GM19238 (cell line): Measurements from ENCODE around the gene PRTFDC1.
"Not testable (repeated sequence)": the region's sequence is repeated elsewhere in the genome, so short reads cannot be mapped to it uniquely, and the experiment has no call there.

Source experiments
- DNase-seq: peaks from one replicate; pipeline ENCODE4 v3.0.0; 2011; ENCODE audit warnings: low spot score; ENCODE audit not compliant: insufficient read length

The PRTFDC1 gene

DNA sequence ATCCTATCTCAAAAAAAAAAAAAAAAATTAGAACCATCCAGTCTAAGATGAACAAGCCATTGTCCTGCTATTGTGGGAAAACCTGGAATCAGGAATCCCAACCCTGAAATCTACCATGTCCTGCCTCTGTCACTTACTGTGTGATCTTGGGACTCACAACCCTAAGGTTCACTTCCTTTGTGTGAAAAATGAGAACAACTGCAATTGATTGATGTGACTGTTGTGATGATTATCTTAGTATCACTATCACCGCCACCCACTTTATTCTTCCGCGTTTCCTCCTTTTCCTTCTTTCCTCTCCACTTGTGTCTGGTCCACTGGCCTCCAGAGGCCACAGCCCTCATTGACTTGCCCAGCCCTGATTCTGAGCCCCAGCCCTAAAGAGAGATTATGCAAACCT, 12.6 kb upstream of the PRTFDC1 start:
- no peak for DNase-seq

DNA sequence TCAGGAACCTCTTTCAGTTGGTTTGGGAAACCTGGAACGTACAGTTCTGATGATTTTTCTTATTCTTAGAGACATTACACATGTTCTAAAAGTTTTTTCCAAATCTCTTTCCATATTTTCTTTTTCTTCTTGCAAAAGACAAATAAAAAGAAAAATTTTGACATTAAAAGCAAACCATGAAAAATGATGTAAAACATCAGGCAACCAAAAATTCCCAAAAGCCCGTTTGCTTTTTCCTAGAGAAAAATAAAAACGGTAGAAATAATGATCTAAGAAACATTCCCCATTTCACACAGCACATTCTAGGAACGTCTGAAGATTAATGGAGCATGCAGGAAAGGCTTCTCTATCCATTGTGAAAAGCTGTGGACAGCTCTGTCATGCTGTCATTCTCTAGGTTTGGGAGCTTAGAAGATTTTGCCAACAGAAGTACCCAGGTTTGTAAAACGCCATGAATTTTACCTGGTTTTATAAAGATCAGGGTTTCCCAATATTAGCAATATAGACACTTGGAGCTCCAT, 11.2 kb upstream of the PRTFDC1 start:
- no peak for DNase-seq

DNA sequence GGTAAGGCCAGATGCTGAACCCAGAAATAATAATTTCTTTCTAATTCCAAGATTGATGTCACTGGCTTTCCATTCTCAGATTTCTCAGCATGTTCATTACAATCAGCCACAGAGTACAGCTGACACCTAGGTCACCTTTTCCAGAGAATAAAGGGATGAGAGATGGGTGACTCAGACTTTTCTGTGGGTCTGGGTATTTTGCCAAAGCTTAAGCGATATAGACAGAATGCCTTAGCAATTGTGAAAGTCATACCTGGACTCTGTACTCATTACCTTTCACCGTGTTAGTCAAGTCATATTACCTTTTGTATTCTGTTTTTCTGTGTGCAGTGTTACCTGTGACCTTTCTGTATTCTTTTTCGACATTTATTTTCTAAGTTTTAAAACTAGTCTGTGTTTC, 10.6 kb upstream of the PRTFDC1 start:
- no peak for DNase-seq

GRCh38 chr10:24961582-24961981, 9.2 kb upstream of the PRTFDC1 start:
- DNase-seq = no peak

DNA sequence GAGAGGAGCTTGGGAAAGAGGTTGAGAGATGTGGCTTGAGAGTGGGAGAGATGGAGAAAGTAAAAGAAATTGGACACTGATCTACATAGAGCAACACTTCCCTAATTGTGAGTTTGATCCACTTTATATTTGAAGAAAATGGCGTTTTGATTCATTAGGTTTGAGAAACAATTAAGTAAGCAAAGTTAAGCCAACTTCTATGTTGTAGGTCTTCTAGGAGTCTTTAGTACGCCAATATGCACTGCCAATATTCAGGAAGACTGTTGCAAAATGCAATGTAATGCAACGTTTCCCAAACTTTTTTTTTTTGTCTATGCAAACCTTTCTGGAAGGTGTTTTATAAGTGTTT, 7.0 kb upstream of the PRTFDC1 start:
- no peak for DNase-seq

GRCh38 chr10:24958721-24959381, 6.4 kb upstream of the PRTFDC1 start:
- DNase-seq = no peak

- DNase-seq = no peak
Observed at GRCh38 chr10:24958091-24958720, 5.8 kb upstream of the PRTFDC1 start.

DNA sequence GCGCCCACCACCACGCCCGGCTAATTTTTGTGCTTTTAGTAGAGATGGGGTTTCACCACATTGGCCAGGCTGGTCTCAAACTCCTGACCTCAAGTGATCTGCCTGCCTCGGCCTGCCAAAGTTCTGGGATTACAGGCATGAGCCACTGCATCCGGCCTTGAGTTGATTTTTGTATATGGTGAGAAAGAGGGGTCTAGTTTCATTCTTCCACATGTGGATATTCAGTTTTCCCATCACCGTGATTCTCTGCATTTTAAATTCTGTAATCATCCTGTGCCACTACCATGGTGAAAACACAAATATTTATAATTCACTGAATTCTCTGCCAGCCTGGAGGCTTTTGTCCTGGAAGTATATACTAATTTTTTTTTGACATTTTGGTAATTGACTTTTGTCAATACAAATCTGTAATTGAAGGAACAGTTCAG, 5.2 kb upstream of the PRTFDC1 start:
- not testable (repeated sequence) for DNase-seq

DNA sequence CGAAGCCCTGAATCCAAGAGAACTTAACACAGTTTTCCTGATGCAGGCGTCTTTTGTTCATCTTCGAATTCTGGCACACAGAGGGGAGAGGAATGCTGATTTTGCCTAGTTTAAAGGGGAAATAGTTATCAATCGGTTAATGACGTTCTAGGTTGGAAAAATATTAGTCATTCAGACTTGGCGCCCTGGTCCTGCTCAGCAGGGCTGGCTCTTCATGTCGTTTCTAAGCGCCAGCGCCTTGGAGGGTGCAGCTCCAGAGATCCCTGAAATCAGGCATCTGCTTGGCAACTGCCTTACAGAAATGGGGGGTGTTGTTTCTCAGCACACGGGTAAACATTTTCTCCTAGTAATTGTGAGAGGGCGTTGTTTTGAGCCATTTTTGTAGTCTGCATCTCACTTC, 1.3 kb upstream of the PRTFDC1 start:
- DNase-seq = no peak

- DNase-seq = peak; percentile 31
Observed at GRCh38 chr10:24952707-24953645, 570 bp upstream of the PRTFDC1 start.

DNA sequence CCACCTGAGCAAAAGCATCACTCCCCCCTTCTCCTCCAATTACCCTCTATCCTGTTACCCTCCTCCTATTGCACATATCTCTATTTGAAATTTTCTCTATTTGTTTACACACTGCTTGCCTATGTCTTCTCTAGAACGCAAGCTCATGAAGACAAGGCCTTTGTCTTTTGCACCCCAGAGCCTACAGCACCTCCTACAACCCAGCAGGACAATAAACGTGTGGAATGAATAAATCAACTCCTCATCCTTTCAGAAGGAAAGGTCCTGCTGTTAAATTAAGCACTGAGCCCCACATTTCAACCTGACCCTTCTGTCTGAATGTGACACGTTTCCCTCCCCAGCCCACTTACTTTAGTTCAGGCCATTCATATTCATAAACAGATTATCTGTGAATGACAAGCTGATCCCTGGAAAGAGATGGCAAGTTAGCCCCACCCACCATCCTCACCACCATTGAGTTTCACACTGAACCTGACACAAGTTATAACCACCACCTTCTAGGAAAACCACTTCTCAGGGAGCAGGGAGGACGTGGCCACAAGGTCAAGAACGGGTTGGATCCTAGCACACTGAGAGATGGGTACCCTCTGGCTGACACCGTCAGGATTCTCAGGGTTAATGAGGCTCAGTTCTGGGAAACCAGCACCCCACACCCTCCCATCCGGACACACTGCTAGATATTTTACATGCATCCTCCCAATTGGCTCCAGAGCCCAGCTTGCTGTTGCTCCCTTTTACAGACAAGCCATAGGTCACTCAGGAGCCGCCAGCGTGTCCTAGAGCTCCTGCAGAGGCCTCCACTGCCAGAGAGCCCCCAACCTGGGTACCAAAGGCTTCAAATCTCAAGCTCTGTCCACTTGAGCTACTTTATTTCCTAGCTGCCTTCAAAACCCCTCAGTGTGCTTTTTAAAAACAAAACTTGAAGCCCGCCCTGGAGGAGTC, 934 bp downstream of the PRTFDC1 start:
- no peak for DNase-seq

GRCh38 chr10:24950439-24950838, 2.0 kb downstream of the PRTFDC1 start:
- DNase-seq = no peak

DNA sequence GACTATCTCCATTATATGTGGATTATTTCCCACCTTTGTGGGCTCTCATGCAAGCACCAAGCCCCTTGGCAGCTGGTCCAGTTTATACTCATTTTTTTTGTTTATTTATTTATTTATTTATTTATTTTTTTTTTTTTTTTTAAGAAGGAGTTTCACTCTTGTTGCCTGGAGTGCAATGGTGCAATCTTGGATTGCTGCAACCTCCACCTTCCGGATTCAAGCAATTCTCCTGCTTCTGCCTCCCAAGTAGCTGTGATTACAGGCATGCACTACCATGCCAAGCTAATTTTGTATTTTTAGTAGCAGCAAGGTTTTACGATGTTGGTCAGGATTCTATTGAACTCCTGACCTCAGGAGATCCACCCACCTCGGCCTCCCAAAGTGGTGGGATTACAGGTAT, 2.8 kb downstream of the PRTFDC1 start:
- no peak for DNase-seq

DNA sequence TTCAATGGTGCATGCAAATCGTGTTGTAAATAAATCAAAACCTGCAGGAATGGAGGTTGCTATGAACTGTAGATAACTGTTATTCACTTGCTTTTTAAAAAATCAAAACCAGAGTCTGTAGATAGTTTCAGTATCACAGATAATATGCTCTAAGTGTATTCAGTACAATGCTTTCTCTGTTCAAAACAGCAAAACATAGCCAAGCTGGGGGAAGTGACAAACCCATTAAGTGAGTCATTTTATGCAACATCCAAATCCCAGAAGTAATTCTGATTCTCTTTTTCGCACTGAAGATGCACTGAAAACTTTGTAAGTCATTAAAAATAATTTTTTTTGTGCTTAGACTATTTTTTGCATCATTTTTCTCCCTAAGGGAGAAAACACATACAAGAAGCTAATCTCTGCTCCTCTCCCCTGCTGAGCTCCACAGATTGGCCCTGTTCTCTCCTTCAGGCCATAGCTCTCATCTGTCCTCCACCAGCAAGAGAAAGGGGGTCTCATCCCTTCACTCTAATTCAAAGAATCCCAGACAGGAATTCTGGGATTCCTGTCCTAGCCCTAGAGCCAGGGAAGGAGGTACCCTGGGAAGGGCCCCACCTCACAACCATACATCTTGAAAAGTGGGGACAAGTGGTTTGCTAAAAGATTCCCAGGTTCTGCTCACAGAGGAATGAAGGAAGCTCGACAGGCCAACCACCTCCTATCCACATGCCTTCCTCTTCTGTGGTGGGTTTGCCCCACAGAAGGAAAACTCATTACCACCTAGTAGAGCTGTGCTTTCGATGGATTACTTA, 4.9 kb downstream of the PRTFDC1 start:
- no peak for DNase-seq

DNA sequence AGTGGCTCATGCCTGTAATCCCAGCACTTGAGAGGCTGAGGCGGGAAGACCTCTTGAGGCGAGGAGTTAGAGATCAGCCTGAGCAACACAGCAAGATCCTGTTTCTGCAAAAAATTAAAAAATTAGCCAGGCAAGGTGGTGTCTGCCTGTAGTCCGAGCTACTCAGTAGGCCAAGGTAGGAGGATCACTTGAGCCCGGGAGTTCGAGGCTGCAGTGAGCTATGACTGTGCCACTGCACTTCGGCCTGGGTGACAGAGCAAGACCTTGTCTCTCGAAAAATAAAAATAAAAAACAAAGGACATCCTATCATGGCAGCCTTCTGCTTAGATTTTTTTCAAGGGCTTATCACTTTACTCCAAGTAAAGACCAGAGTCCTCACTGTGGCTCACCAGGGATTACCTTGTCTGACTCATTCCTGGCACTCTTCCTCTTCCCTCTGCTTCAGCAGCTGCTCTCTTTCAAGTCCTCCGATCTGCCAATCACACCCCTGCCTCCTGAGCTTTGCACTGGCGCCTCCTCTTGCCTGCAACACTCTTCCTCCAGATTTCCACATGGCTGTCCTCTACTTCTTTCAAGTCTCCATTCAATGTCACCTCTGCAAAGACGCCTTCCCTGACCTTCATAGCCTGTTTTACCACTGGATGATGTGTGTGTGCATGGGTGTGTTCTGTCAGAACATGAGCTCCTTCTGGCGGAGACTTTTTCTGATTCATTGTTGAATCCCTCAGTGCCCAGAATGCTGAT, 7.7 kb downstream of the PRTFDC1 start:
- DNase-seq = no peak

GRCh38 chr10:24938525-24938924, 13.9 kb downstream of the PRTFDC1 start:
- no peak for DNase-seq

DNA sequence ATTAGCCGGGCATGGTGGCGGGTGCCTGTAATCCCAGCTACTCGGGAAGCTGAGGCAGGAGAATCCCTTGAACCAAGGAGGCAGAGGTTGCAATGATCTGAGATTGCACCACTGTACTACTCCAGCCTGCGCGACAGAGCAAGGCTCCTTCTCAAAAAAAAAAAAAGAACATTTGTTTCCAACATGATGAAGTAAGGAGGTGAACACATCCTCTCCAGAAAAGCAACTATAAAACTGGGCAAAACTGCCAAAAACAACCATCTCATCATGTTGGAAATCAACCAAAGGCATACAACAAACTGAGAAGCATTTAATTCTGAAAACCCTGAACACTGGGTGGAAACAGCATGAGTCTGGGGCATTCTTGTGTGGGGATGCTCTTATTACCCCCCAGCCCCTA, 14.3 kb downstream of the PRTFDC1 start:
- DNase-seq = no peak

GRCh38 chr10:24935504-24936292, 16.7 kb downstream of the PRTFDC1 start:
- DNase-seq = no peak

DNA sequence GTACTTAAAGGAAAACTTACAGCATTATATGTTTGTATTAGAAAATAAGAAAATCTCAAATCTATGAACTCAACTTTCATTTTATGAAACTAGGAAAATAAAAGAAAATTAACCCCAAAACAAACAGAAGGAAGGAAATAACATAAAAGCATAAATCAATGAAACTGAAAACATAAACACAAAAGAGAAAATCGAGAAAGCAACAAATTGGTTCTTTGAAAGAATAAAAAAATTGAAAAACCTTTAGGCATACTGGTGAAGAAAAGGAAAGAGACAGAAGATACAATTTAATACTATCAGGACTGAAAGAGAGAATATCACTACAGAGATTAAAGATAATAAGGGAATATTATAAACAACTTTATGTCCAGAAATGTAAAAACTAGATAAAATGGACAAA, 21.2 kb downstream of the PRTFDC1 start:
- no peak for DNase-seq
